HTERT RPE-1 (cell line): ENCODE data around the gene HM13.
"Not testable (repeated sequence)": the region's sequence is repeated elsewhere in the genome, so short reads cannot be mapped to it uniquely, and the experiment has no call there.

Source experiments
- in situ Hi-C: fragments of 300-500 bp; cut with MboI; formaldehyde crosslinking; loops from 4 replicates; pipeline ENCODE4 v1.14.3; 2020; ENCODE audit warnings: low sequenced_read_pairs

The HM13 gene

GRCh38 chr20:31605031-31605901, 91.0 kb downstream of the HM13 start, which contains the start of gene ID1:
ID1 (plus strand) TSS chr20:31605289; CDS start chr20:31605388, 99 bp downstream.
- in situ Hi-C loops = no loop called here

GRCh38 chr20:31605902-31606803, 91.9 kb downstream of the HM13 start:
- in situ Hi-C loops = no loop called here

DNA sequence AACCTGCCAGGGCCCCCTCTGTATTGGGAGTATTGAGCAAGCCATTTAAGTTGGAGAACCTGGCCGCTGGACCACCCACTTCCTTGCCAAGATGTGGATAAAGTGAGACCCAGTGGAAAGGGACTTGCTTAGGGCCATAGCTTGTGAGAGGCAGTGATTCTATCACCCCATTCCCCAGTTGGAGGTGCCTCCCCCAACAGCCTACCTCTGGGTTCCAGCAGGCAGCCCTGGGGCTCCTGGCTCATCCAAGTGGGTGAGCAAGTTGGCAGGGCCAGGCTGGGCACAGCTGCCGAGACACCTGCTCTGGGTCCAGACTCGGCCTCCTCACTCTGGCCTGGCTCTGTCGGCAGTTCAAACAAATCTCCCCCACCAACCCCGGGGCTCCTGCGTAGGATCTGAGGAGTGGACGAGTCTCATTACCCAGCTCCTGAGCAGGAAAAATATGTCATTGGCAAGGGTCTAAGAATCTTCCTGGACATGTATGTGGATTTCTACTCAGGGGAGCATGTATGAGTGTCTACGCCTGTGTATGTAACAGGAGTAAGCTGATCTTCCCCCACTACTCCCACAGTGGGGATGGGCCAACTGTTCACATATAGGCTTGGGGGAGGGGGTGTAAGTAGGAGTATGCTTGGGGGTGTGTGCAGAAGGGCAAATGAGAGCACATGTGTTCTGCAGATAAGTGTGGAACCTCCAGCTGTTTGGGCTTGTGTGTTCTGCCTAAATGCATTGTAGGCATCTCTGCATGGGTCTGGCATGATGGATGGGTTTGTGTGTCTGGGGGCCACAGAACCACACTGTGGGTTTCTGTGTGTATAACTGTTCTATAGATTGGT, 92.8 kb downstream of the HM13 start:
- in situ Hi-C loops = no loop called here

DNA sequence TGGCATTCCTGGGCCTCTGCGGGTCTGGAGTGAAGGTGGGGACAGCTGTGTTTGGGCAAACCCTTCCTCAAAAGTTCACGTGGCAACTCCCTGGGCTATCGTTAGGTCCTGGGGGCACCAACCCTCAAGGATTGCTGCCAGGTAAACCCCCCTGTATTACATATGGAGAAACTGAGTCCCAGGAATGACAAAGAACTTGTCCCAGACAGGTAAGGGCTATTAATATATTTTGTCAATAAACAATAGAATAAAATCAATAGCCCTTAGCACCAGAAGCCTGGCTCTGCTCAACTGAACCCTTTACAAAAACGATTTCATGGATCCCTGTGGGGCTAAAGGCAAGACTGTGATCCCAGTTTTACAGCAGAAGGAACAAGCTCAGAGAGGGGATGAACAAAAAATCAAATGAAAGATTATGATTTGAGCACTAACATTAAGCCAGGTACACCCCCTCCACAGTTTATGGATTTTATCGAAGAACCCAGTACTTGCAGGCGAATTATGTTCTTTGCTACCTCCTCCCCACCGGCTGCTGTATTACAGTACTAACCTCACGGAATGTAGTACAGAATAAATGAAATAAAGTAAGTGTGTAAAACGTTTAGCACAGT, 93.5 kb downstream of the HM13 start:
- in situ Hi-C loops = no loop called here

DNA sequence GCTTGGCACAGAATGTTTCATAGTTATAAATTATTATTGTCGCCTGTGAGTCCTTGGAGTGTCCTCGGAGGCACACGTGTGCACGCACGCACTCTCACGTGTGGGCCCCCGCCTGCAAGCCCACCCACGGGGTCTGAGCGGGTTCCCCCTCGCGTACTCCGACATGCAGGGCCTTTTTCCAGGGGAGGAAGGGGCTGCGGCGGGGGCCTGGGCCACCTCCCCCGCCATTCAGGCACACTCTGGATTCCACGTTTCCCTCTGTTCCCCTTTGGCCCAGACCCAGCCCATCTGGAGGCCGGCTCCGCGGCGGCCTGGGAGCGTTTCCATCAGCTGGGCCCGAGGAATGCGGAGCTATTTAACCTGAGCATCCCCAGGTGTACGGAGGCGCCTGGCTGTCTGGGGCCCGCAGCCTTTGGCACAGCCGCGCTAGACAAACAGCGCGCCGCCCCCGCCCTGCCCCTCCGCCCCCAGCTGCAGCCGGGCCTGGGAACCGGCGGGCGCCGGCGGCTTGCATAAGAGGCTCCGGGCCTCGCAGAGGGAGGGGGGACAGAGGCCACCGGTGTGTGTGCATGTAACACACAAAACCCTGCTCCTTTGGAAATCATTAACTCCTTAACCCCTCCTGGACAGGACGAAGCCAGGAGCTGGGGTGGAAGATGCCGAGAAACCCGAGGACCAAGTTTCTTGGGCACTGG, 94.2 kb downstream of the HM13 start:
- in situ Hi-C loops = no loop called here

DNA sequence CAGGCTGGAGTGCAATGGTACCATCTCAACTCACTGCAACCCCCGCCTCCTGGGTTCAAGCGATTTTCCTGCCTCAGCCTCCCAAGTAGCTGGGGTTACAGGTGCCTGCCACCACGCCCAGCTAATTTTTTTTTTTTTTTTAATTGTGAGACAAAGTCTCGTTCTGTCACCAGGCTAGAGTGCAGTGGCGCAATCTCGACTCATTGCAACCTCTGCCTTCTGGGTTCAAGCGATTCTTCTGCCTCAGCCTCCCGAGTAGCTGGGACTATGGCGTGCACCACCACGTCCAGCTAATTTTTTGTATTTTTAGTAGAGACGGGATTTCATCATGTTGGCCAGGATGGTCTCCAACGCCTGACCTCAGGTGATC, 98.0 kb downstream of the HM13 start:
- in situ Hi-C loops = not testable (repeated sequence)

DNA sequence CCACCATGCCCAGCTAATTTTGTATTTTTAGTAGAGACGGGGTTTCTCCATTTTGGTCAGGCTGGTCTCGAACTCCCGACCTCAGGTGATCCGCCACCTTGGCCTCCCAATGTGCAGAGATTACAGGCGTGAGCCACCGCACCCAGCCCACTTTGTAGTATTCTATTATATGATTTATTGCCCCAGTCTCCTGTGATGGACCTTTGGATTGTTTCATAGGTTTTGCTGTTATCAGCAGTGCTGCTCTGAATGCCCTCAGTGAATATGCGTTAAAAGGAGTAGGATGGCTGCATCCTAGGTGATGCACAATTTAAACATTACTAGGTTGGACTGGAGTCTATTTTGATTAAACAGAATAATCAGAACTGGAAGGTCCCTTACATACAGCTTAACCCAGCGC, 101.2 kb downstream of the HM13 start:
- in situ Hi-C loops = no loop called here

DNA sequence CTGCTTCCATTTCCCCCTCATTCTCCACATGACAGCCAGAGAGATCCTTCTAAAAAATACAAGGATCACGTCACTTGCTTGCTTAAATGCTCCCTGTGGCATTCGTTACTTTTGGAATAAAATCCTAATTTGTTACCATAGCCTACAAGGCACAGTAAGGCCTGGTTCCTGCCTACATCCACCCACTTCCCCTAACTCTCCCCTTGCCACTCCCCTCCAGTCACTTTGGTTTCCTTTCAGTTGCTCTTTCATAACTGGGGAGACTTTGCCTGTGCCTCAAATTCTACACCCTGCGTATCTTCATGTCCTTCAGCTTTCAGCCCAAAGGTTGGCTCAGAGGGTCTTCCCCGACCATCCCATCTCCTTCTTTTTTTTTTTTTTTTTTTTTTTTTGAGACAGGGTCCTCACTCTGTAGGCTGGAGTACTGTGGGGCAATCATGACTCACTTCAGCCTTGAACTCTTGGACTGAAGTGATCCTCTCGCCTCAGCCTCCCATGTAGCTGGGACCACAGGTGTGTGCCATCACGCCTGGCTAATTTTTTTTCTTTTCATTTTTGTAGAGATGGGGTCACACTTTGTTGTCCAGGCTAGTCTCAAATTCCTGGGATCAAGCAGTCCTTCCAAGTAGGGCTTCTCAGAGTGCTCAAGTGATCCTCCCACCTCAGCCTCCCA, 103.3 kb downstream of the HM13 start:
- in situ Hi-C loops = no loop called here
